HUES48 (cell line): ENCODE results near the gene NASP.

Experiments
- H3K27ac ChIP-seq: one replicate; pipeline ENCODE4 v1.7.0; 2013; ENCODE audit warnings: low read depth, low read length, inconsistent platforms
- H3K27me3 ChIP-seq: 2 replicates; pipeline ENCODE4 v1.6.1; 2013; ENCODE audit warnings: mild to moderate bottlenecking, low read length; ENCODE audit not compliant: control insufficient read depth, insufficient read depth
- H3K36me3 ChIP-seq: 2 replicates; pipeline ENCODE4 v1.6.1; 2013; ENCODE audit warnings: low read length; ENCODE audit not compliant: control insufficient read depth, insufficient read depth
- H3K4me1 ChIP-seq: 2 replicates; pipeline ENCODE4 v1.6.1; 2013; ENCODE audit warnings: mild to moderate bottlenecking, low read length; ENCODE audit not compliant: control insufficient read depth, insufficient read depth
- H3K4me3 ChIP-seq: 2 replicates; pipeline ENCODE4 v1.5.1; 2013; ENCODE audit warnings: mild to moderate bottlenecking, low read depth, low read length
- H3K9ac ChIP-seq: 2 replicates; pipeline ENCODE4 v1.6.1; 2013; ENCODE audit warnings: mild to moderate bottlenecking, low read depth, low read length, moderate library complexity
- H3K9me3 ChIP-seq: 2 replicates; pipeline ENCODE4 v1.6.1; 2013; ENCODE audit warnings: low read length; ENCODE audit not compliant: control insufficient read depth, insufficient read depth

NASP gene

DNA sequence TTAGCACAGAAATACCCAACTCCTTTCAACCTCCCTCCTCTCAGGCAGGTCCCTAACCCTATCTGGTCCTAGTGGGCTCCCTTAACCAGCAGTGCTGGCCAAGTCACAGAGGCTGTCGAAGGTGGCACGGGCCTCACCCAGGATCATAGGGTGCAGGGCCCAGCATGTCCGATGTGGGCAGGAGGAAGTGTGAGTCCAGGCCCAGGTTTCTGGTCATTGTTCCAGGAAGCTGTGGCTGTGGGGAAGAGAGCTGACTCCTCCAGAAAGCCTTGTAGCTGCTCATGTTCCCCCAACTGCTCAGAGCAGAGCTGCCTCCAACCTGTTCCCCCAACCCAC, 37.6 kb downstream of the NASP start:
- Histone ChIP-seq H3K36me3 (peaks cover 59% of the 10 kb centered on the region), H3K9ac (no peak overlapping the region), H3K9me3 (no peaks in the 10 kb centered on the region), H3K27me3 (no peaks in the 10 kb centered on the region), H3K4me1 (no peaks in the 10 kb centered on the region), H3K27ac (no peak overlapping the region), H3K4me3 (no peak overlapping the region)

DNA sequence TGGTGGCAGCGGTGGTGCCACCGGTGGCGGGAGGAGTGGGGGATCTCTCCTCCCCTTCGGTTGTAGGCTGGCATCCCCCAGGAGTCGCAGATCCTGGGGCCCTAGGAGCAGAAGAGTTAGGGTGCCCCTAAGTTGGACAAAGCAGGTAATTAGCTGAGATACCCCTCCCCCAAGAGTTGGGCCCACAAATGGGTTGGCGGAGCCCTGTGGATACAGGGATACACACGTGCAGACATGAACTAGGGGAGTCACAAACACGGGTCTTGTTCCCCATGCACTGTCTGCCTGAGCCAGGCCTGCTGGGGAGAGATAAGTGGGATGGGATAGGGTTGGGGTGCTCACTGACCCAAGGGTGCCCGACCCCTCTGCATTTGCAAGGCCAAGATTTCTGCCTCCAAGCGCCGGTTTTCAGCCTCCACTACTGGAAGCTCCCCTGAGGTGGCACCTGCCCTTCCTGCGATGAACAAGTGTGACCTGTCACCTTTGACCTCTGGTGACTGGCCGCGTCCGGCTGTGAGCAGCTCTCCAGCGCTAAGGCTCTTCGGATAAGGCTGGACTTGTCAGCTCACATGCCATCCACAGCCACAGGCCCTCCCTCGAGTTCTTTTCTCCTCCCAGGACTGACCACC, 38.2 kb downstream of the NASP start:
- Histone ChIP-seq H3K4me3 (no peak overlapping the region), H3K27ac (no peak overlapping the region), H3K36me3 (peaks cover 55% of the 10 kb centered on the region), H3K27me3 (no peaks in the 10 kb centered on the region), H3K4me1 (no peaks in the 10 kb centered on the region), H3K9me3 (no peaks in the 10 kb centered on the region), H3K9ac (no peak overlapping the region)

DNA sequence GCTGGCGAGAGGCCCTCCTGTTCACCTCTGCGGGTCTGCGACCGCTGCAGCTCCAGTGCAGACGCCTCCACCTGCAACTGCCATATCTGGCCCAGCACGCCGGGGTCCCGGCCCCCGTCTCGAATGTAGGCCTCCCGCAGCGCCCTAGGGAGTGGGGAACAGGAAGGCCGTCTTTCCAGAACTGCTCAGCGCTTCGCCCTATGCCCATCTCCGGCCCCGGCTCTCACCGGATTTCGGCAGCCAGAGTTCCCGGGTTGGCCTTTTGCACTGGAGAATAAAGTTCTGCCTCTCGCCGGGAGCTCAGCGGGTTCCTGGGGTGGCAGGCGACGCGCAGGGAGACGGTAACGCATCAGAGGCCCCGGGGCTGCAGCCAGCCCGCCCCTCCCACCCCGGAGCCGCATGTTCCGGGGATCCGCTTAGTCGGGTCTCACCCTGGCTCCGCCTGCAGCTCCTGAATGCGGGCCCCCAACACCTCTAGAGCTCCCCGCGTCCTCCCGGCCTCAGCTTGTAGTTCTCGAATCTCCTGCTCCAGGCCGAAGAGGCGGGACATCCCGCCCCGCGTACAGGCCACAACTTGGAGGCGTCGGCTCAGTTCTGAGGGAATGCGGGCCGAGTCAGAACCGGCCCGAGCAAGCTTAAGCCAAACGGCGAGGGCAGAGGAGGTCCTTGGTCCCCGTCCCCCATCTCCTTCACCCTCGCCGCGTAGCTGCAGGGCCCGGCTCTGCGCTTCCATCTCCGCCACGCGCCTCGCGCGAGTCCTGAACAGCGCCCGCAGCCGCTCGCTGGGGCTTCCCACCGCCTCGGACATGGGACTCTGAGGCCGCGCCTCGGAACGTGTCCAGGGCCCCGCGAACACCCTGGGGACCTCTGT, 38.9 kb downstream of the NASP start:
- Histone ChIP-seq H3K4me1 (no peaks in the 10 kb centered on the region), H3K36me3 (peaks cover 55% of the 10 kb centered on the region), H3K9ac (no peak overlapping the region), H3K4me3 (no peak overlapping the region), H3K27ac (no peak overlapping the region), H3K9me3 (no peaks in the 10 kb centered on the region), H3K27me3 (no peaks in the 10 kb centered on the region)

DNA sequence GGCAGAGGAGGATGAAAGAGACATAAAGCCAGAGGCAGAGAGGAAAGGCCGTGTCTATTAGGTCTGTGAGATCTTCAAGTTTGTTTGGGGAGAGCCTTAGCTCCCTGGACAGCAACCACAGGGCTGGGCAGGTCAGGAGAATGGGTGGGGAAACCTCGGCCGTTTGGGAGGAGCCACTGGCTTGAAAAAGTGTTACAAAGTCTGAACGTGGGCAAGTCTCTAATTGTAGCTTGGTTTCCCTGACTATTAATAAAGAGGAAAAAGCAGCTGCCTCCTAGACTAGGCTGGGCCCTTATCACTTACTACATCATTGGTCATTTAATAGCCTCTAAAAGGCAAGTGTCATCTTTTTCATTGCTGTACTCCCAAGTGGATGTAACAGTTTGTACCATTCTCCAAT, 40.1 kb downstream of the NASP start, which contains the start of gene CCDC17:
Gene CCDC17 (minus strand): TSS at position 83 of the 400 bp plus-strand sequence. CDS start 145 bp downstream, outside the sequence.
- H3K4me3 ChIP-seq, result no peak within 1 kb of the TSS
- H3K9ac ChIP-seq, result no peak within 1 kb of the TSS
- no peaks in the 10 kb centered on the region for H3K4me1 ChIP-seq
- H3K27ac ChIP-seq, result no peak within 1 kb of the TSS
- no peaks in the 10 kb centered on the region for H3K27me3 ChIP-seq
- no peaks in the 10 kb centered on the region for H3K9me3 ChIP-seq
- H3K36me3 ChIP-seq, result peaks cover 55% of the 10 kb centered on the region

DNA sequence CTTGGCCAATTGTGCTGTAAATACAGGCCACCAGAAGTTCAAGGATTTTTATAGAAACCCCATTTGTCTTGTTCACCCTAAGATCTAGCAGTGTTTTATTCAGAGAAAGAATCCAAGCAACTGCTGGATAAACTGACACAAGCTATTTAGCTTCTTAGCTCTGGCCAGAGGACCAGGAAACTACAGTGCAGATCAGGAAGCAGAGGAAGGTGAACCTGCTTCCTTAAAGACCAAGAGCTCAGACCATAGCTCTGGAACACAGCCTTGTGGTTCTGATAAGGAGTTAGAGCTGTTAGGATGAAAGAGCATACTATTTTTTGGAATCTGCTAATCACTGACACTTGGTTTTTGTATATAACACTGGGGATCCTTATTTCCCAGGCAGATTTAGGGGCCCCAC, 45.2 kb downstream of the NASP start:
- peaks cover 82% of the 10 kb centered on the region for H3K36me3 ChIP-seq
- H3K9me3 ChIP-seq, result no peaks in the 10 kb centered on the region
- no peak overlapping the region for H3K9ac ChIP-seq
- no peak overlapping the region for H3K27ac ChIP-seq
- H3K4me3 ChIP-seq, result no peak overlapping the region
- no peaks in the 10 kb centered on the region for H3K27me3 ChIP-seq
- no peaks in the 10 kb centered on the region for H3K4me1 ChIP-seq

DNA sequence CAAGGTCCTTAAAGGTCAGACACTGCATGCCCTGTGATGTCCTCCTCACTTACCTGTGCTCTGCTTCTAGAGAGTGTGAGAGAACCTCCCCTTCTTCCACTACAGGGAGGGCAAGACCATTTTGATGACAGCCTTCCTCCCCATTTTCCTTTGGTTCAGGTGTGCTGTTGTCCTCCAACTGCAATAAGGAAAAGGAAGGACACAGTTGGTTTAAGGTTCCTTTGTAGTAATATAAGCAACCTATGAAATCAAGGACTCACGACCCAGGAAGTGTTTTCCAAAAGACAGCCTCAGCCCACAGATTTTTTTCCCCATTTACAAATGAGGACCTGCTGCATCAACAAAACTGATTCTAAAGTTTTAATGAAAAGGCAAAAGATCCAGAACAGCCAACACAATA, 46.6 kb downstream of the NASP start:
- Histone ChIP-seq H3K36me3 (peaks cover 92% of the 10 kb centered on the region), H3K4me1 (no peaks in the 10 kb centered on the region), H3K4me3 (no peak overlapping the region), H3K27ac (no peak overlapping the region), H3K9me3 (no peaks in the 10 kb centered on the region), H3K27me3 (no peaks in the 10 kb centered on the region), H3K9ac (no peak overlapping the region)

DNA sequence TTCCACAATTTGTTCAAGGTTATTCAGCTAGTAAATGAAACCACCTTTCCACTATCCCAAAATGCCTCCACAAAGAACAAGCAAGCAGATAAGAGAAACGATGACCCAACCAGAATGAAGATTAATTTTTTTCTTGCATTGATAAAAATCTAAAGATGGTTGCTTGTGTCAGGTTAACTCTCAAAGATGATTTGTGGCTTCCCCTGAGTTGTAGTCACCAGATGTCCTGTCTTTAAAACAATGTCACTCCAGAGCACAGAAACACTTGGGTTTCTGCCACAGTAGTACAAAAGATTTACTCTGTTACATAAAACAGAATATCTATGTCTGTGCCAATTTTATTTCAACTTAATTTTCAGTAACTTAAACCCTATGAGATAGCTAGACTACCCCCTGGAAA, 51.4 kb downstream of the NASP start:
- peaks cover 99% of the 10 kb centered on the region for H3K36me3 ChIP-seq
- no peak overlapping the region for H3K4me3 ChIP-seq
- no peaks in the 10 kb centered on the region for H3K27me3 ChIP-seq
- no peaks in the 10 kb centered on the region for H3K9me3 ChIP-seq
- H3K9ac ChIP-seq, result no peak overlapping the region
- no peaks in the 10 kb centered on the region for H3K4me1 ChIP-seq
- no peak overlapping the region for H3K27ac ChIP-seq

DNA sequence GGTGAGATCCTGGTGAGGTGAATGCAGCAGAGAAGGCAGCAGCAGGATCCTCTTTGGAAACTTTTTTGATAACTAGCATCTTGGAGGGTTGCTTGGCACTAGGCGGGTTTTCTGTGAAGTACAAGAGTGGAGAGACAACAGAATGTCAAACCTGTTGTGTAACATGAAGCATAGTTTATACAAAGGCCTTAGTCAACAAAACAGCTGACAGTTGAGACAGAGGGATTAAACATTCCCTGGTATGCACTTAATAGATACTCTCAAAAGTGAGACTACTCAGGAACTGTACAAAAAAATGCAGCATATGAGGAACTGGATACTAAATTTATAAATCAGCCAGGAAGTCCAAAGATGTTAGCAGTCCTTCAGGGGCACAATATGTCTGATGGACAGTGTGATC, 56.5 kb downstream of the NASP start:
- Histone ChIP-seq H3K4me1 (no peaks in the 10 kb centered on the region), H3K36me3 (peaks cover 95% of the 10 kb centered on the region), H3K27ac (no peak overlapping the region), H3K27me3 (no peaks in the 10 kb centered on the region), H3K9me3 (no peaks in the 10 kb centered on the region), H3K4me3 (no peak overlapping the region), H3K9ac (no peak overlapping the region)

DNA sequence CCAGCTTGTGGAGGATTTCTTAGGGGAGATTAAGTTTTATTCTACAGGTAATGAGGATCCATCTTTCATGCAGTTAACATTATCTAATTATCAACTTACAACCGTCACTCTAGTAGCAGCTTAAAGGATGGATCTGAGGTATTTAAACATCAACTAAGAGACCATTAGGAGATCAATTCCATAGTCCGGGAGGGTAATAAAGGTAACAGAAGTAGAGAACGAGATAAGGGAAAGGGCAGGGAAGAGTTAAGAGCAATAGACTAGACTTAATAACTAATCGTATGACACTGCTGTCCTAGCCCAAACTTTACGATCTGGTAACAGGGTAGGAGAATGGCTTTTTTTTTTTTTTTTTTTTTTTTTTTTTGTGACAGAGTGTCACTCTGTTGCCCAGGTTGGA, 59.5 kb downstream of the NASP start:
- peaks cover 89% of the 10 kb centered on the region for H3K36me3 ChIP-seq
- no peaks in the 10 kb centered on the region for H3K9me3 ChIP-seq
- no peaks in the 10 kb centered on the region for H3K4me1 ChIP-seq

DNA sequence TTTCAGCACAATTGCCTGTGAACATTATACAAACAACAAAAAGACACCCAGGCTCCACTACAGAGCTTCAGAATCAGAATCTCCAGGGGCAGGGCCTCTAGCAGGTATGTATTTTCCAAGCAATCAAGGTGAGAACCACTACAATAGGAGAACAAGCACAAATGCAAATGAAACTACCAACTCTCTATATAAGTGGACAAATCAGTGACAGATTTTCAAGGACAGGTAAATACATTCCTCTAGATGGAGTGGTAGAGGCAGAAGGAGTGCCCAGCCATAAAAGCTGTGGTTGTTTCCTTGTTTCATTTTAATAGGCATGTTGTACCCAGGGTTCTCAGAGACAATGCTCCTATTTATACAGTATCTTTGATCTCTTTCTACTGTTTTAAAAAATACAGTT, 60.1 kb downstream of the NASP start:
- Histone ChIP-seq H3K9me3 (no peaks in the 10 kb centered on the region), H3K36me3 (peaks cover 88% of the 10 kb centered on the region), H3K9ac (no peak overlapping the region), H3K27ac (no peak overlapping the region), H3K4me1 (no peaks in the 10 kb centered on the region), H3K4me3 (no peak overlapping the region), H3K27me3 (no peaks in the 10 kb centered on the region)

More for the DNA sequence above, 59.5 kb downstream of the NASP start:
- H3K27me3 ChIP-seq, result no peaks in the 10 kb centered on the region
- no peak overlapping the region for H3K27ac ChIP-seq
- no peak overlapping the region for H3K4me3 ChIP-seq
- no peak overlapping the region for H3K9ac ChIP-seq

DNA sequence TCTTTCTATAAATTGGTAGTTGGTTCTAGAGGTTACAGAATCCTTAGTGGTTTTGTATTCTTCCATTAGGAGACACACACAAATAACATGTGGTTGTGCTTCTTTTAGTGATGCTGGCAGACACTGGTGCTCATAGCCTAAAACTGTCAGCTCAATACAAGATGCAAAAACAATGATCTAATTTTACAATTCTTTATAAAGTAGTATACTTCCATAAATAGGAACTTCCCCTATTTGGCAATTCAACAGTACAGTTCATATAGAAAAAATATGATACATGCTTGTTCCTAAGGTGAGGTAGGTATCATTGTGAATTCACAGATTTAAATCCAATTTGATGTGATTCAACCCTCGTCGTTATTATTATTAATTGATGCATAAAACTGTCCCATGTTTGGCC, 60.8 kb downstream of the NASP start:
- H3K9ac ChIP-seq, result no peak overlapping the region
- H3K4me1 ChIP-seq, result no peaks in the 10 kb centered on the region
- H3K4me3 ChIP-seq, result no peak overlapping the region
- H3K27me3 ChIP-seq, result no peaks in the 10 kb centered on the region
- no peaks in the 10 kb centered on the region for H3K9me3 ChIP-seq
- peaks cover 89% of the 10 kb centered on the region for H3K36me3 ChIP-seq
- H3K27ac ChIP-seq, result no peak overlapping the region
